SHP77 treated with DMSO at 0.1 percent for 48 hours (cell line): ENCODE results near the gene SHROOM2.

Experiments used
- DNase-seq: peaks from one replicate; lab custom pipeline; 2025; lab: John Stamatoyannopoulos, UW

SHROOM2 gene

GRCh38 chrX:9864011-9864410 lies 77.8 kb downstream of the SHROOM2 start:
- no peak for DNase-seq

GRCh38 chrX:9865804-9866472 lies 79.7 kb downstream of the SHROOM2 start:
- no peak for DNase-seq

GRCh38 chrX:9866633-9867032 lies 80.4 kb downstream of the SHROOM2 start:
- DNase-seq: no peak

- DNase-seq: no peak
These were observed 81.0 kb downstream of the SHROOM2 start for GRCh38 chrX:9867226-9867625.

- DNase-seq: no peak
These were observed 81.5 kb downstream of the SHROOM2 start for GRCh38 chrX:9867753-9868152.

DNA sequence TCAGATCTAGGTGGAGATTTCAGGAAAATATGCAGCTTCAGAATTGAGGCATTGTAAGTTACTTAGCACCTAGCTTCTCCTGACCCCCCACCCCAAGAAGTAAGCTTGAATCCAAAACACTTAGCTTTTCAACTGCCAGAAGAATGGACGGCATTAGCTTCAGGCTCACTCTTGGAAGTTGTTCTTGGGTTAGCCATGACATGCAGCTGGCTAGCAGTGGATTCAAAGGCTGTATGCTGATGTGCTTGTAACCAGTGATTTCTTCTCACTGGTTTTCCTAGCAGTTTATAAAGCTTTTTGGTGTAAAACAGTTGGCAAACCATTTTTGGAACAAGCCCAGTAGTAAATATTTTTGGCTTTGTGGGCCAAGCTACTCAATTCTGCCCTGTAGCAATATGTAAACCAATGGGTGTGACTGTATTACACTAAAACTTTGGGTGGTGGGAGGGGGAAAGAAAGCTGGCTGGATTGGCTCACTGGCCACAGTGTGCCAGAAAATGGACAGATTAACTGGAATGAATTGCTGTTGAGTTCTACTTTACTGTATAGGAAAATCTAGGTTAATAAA lies 85.6 kb downstream of the SHROOM2 start:
- no peak for DNase-seq

GRCh38 chrX:9873360-9873759 lies 87.1 kb downstream of the SHROOM2 start:
- no peak for DNase-seq

DNA sequence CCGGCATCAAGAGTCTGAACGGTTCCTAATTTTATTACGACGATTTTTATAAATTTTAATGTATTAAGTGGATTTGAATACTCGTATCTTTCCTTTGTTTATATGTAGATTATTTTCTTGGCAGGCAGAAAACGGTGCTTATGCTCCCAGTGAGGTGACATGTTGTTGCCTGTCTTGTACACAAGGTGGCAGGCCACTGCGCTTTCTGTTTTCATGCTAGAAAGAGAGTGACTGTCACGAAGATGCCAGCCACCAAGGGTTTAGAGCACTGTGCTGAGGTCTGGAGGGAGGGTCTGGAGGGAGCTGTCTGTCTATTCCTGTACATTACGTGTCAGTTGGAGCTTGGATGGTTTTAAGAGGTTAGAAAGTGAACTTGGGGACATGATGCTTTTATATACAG lies 87.7 kb downstream of the SHROOM2 start:
- no peak for DNase-seq

GRCh38 chrX:9874483-9874882 lies 88.3 kb downstream of the SHROOM2 start:
- DNase-seq: no peak

- no peak for DNase-seq
These were observed 89.6 kb downstream of the SHROOM2 start for GRCh38 chrX:9875801-9876200.

GRCh38 chrX:9876201-9876600 lies 90.0 kb downstream of the SHROOM2 start:
- DNase-seq: no peak

DNA sequence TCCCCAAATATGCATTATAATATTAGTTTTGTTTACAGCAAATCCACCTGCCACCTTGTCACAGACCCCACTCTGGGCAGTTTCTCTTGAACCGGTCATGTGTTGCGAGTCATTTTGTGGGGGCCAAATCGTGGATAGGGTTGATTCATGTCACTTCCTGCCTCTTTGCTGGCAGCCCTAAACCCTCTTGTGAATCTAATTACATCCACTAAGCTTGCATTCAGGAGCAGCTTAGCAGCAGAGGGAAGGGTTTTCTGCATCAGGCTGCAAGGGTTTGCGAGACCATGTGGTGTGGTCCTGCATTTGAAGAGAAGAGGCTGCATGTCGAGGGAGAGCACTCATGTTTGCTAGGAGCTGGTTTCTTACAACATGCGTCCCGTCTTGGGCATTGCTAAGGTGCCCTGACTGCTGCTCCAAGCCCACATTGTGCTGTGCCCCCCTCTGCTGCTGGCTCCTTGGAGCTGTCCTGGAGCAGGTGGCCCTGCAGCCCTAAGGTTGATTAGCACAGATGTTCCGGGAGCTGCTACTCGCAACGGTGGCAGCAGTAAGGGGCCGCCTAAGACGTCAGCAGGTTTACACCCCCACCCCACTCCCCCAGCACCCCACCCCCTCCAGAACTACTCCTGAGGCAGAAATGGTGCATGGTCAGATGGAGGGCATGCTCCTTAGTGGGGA lies 92.1 kb downstream of the SHROOM2 start:
- no peak for DNase-seq

DNA sequence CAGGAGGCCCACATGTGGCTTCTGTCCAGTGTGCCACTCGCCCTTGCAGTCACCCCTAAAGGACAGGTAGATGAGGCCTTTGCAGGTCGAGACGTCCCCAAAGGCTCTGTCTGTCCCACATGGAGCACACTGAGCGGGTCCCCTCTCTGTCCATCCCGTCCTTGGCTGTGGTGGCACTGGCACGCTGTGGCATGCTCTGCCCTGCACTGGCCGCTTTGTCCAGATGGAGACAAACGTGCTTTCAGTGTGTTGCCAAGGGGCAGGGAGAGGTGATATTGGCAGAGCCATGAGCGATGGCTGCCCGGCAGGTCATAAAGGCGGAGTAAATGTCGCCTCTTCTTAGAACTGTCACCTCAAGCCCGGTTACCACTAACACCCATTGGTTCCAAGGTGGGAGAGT lies 94.0 kb downstream of the SHROOM2 start:
- DNase-seq: no peak

- DNase-seq: no peak
These were observed 94.6 kb downstream of the SHROOM2 start for GRCh38 chrX:9880870-9881269.

DNA sequence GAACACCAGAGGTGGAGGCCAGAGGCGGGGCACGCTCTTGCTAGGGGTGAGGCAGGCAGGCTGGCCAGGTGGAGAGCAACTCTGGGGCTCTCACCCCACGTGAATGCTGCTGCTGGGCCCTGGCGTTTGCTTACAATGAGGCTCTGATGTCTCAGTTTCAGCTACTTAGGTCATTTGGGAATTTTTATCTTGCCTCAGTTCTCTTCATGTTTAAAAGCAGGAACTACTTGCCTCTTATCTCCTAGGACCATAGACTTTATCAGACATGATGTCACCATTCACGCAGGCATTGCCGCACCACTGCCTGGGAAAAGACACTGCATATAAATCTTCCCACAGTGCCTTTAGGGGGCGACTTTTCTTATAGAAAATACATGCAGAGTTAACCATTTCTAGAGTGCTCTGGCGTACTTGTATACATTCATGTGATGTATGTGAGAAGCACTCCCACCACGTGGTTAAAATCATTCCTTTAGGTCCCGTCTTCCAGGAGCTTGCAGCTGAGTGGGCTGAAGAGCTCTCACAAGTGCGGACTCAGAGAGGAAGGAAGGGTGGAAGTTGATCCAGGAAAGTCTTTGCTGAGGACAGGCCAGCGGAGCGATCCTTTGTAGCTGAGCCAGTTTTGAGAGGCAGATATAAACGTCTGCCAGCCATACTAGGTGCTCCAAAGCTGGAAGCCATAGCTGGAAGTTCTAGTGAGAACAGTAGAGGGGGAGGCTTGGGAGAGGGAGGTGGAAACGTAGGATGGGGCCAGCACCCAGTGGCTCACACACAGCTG lies 96.6 kb downstream of the SHROOM2 start:
- no peak for DNase-seq

DNA sequence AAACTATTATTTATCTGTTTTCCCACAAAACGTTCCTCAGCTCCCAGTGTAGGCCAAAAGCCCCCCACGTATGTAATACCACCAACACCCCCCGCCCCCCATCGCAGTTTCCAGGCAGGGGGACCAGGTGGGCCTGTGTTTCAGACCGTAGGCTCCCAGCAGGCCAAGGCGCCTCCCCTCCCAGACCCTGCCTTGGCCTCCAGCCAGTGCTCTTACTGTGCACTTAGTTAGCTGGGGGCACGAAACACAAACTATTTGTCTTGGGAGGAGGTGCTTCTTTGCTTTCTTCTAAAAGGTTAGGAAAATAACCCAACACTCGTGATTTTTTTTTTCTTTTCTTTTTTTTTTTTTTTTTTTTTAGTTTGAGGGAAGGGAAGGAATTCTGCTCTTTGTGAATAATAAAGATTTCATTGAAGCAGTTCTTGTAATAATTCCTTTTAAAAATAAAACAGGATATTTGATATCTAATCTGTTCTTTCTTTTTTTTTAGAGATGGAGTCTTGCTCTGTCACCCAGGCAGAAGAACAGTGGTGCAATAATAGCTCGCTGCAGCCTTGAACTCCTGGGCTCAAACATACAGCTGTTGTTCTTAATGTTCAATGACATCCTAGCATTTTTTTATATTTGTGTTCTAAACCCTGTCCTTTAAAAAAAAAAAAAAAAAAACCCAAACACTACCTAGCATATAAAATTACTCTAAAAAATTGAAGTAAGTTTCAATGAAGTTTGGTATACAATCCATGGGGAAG lies 98.0 kb downstream of the SHROOM2 start:
- DNase-seq: no peak

DNA sequence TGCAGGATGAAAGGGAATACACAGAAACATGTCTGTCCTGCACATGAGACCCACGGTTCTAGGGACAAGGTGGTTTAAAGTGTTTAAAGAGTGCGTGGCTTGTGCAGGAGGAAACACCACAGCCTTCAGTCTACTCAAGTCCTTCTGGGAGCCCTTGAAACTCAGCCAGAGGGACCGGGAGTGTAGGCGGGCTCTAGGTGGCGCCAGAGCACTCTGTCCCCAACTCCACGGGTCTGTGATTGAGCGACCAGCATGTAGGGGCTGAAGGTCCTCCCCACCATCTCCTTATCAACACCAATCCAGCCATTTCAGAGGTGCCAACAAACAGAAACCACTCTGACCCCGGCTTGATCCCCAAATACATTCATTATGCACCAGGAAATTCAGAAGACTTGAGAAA lies 98.9 kb downstream of the SHROOM2 start:
- DNase-seq: no peak

- no peak for DNase-seq
These were observed 101.5 kb downstream of the SHROOM2 start for GRCh38 chrX:9887659-9888297.

DNA sequence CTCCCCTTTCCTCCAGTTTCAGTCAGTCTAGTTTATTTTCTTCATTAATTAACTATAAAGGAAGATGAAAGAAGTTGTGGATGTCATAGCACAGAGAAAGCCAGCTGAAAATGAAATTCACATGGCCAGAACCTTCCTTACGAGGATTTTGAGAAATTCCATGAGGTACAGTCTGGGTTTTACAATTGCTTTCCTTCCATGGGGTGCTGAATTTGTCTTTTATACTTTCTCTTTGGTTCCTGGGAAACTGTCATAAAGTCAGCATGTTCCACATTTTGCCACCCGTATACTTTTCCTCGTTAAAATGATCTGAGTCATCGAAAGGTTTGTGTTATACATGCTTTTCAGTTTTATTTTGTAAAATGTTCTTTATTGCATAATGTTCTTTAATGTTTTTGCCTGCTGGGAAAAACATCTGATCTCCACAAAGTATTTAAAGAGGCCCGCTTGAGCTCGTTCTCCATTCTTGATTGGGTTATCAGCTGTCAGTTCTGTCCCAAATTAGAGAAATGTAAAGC lies 102.8 kb downstream of the SHROOM2 start:
- DNase-seq: no peak

GRCh38 chrX:9890681-9891091 lies 104.5 kb downstream of the SHROOM2 start:
- DNase-seq: no peak

DNA sequence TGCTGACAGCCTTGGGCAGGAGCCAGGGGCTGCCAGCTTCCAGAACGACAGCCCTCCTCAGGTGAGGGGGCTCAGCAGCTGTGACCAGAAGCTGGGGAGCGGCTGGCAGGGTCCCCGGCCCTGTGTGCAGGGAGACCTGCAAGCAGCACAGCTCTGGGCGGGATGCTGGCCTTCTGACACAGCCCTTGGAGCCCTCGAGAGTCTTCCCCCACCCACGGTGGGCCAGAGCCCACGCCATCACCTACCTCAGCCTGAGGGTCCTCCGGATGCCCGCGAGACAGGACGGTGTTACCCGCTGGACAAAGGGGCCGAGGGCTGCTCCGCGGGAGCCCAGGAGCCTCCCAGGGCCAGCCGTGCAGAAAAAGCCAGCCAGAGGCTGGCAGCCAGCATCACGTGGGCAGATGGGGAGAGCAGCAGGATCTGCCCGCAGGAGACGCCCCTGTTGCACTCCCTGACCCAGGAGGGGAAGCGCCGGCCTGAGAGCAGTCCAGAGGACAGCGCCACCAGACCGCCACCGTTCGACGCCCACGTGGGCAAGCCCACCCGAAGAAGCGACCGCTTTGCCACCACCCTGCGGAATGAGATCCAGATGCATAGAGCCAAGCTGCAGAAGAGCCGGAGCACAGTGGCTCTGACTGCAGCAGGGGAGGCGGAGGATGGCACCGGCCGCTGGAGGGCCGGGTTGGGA lies 109.1 kb downstream of the SHROOM2 start:
- no peak for DNase-seq
